ENCODE results near the gene PXMP4. TPM values are rescaled to one million over a fixed set of nuclear protein-coding genes. Genes with fewer than 3 reads are reported as not detected.
"Not testable (repeated sequence)": the region's sequence is repeated elsewhere in the genome, so short reads cannot be mapped to it uniquely, and the experiment has no call there.

Gene PXMP4
- total RNA-seq, 1 donor from 2014 or later: 7.0 TPM

DNA sequence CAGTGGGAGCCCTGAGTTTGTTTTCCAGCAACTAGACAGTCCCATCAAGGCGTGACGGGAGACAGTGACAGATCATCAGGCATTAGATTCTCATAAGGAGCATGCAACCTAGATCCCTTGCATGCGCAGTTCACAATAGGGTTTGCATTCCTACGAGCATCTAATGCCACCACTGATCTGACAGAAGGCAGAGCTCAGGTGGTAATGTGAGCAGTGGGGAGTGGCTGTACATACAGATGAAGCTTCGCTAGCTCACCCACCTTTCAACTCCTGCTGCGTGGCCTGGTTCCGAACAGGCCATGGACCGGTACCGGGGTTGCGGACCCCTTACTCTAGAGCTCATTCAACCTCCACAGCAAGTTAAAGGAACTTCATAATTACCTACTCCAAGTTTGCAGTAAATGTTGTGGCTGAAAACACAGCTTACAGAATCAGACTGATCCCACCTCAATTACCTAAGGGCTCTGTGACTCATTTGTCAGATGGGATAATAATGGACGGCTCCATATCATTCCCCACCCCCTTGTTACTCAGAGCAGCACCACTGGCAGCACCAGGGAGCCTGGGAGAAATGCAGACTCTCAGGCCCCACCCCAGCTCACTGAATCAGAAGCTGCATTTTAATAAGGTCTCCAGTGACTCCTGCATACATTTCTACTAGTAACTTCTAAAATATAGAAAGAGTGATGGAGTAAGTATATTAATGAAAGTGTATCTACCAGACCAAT, 15.7 kb downstream of the PXMP4 start:
- no peak for DNase-seq (ENCODE audit: low spot score)

DNA sequence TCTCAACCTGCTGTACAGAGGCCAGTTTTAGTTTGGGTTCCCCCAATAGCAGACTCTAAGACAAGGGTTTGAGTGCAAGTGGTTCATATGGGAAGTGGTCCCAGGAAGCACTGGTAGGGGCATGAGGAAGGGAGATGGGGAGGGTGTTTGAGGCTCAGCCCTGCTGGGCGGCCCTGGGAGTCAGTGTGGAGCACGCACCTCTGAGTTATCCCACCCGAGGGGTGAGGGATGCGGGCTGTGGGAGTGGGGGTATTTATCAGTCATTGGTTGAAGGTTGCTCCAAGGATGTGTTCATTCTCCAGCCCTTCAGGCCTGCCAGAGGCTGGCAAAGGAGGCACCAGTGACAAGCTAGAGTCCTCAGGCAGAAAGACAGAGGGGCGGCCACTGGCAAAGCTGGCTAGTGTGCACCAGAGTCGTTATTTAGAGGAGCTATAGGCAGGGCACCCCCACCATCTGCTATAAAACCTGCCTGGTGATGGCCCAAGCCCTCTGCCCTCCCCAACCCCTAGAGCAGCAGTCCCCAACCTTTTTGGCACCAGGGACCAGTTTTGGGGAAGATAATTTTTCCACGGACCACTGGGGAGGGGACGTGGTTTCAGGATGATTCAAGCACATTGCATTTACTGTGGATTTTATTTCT, 16.5 kb downstream of the PXMP4 start:
- no peak for DNase-seq (ENCODE audit: low spot score)

DNA sequence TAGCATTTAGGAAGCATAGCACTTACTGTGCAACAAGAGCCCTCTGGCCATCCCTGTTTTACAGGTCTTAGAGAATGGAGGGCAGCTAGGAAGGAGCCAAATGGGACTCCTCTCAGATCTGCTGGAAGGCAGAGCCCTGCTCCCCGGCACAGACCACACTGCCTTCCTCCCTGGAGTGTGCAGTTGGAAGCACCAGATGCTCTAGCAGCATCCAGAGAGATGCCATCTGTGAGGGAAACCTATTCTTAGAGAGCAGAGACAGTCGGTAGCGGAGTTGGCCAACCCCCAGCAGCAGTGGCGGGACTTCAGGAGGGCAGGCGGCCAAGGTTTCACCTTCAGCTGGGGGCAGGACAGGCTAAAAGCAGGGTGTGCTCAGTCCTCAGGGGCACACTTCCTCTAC, 17.2 kb downstream of the PXMP4 start:
- no peak for DNase-seq (ENCODE audit: low spot score)

DNA sequence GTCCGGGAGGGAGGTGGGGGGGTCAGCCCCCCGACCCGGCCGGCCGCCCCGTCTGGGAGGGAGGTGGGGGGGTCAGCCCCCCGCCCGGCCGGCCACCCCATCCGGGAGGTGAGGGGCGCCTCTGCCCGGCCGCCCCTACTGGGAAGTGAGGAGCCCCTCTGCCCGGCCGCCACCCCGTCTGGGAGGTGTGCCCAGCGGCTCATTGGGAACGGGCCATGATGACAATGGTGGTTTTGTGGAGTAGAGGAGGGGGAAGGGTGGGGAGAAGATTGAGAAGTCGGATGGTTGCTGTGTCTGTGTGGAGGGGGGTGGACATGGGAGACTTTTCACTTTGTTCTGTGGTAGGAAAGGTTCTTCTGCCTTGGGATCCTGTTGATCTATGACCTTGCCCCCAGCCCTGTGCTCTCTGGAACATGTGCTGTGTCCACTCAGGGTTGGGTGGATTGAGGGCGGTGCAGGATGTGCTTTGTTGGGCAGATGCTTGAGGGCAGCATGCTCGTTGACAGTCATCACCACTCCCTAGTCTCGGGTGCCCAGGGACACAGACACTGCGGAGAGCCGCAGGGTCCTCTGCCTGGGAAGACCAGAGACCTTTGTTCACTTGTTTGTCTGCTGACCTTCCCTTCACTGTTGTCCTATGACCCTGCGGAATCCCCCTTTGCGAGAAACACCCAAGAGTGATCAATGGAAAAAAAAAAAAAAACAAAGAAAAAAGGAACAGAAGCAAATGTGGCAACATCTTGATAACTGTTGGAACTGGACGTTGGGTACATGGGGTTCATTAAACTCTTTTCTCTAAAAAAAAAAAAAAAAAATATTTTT, 18.3 kb downstream of the PXMP4 start:
- DNase-seq (ENCODE audit: low spot score): no peak

DNA sequence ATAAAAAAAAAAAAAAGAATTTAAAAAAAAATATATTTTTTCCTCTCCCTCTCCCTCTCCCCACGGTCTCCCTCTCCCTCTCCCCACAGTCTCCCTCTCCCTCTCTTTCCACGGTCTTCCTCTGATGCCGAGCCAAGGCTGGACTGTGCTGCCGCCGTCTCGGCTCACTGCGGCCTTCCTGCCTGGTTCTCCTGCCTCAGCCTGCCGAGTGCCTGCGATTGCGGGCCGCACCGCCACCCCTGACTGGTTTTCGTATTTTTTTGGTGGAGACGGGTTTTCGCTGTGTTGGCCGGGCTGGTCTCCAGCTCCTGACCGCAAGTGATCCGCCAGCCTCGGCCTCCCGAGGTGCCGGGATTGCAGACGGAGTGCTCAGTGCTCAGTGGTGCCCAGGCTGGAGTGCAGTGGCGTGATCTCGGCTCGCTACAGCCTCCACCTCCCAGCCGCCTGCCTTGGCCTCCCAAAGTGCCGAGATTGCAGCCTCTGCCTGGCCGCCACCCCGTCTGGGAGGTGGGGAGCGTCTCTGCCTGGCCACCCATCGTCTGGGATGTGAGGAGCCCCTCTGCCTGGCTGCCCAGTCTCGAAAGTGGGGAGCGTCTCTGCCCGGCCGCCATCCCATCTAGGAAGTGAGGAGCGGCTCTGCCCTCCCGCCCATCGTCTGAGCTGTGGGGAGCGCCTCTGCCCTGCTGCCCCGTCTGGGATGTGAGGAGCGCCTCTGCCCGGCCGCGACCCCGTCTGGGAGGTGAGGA, 19.2 kb downstream of the PXMP4 start:
- DNase-seq (ENCODE audit: low spot score): not testable (repeated sequence)

DNA sequence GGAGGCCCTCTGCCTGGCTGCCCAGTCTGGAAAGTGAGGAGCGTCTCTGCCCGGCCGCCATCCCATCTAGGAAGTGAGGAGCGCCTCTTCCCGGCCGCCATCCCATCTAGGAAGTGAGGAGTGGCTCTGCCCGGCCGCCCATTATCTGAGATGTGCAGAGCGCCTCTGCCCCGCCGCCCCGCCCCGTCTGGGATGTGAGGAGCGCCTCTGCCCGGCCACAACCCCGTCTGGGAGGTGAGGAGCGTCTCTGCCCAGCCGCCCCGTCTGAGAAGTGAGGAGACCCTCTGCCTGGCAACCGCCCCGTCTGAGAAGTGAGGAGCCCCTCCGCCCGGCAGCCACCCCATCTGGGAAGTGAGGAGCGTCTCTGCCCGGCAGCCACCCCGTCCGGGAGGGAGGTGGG, 21.1 kb downstream of the PXMP4 start:
- not testable (repeated sequence) for DNase-seq (ENCODE audit: low spot score)

DNA sequence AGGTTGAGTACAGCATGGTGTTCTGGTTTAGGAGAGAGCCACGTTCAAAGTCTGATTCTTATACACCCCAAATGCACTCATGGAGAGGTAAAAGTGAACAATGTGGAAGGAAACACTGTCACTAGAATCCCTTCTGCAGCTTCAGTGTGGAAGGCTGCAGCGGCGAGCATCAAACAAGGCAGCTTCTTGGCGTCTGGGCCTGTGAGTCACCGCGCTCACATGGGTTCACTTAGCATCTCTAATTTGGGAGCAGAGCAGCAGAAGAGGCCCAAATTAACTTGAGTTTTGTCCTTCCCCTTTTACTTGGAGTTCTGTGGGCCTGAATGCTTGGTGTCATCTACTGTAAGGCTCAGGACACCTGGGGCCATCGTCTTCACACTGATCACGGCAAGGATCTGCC, 23.0 kb downstream of the PXMP4 start:
- DNase-seq (ENCODE audit: low spot score): no peak

DNA sequence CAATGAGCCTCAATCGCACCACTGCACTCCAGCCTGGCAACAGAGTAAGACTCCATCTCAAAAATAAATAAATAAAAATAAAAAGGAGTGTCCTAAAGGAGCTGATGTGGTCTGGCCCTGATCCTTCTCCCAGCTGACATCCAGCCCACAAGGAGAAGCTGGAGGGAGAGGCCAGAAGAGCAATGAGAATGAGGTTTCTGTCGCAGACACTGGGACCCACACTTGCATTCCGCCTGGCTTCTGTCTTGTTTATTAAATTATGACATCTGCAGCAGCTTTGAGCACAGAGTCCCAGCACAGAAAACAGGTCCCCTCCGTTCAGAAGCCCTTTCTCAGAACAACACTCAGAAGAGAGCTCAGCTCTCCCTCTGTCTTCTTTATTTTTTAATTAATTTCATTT, 23.7 kb downstream of the PXMP4 start:
- DNase-seq (ENCODE audit: low spot score): no peak

DNA sequence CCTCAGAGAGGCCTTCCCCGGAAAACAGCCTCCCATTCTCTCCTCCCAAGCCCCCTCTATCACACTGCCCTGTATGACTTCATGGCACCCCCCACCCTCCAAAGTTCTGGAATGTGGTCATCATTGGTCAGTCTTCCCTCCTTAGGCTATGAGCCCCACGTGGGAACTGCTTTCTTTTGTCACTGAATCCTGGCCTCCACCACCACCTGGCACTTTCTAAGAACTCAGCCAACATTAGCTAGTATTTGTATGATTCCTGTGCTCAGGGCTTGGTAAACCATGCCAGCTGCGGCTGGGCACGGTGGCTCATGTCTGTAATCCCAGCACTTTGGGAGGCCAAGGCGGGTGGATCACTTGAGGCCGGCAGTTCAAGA, 25.5 kb downstream of the PXMP4 start:
- no peak for DNase-seq (ENCODE audit: low spot score)

DNA sequence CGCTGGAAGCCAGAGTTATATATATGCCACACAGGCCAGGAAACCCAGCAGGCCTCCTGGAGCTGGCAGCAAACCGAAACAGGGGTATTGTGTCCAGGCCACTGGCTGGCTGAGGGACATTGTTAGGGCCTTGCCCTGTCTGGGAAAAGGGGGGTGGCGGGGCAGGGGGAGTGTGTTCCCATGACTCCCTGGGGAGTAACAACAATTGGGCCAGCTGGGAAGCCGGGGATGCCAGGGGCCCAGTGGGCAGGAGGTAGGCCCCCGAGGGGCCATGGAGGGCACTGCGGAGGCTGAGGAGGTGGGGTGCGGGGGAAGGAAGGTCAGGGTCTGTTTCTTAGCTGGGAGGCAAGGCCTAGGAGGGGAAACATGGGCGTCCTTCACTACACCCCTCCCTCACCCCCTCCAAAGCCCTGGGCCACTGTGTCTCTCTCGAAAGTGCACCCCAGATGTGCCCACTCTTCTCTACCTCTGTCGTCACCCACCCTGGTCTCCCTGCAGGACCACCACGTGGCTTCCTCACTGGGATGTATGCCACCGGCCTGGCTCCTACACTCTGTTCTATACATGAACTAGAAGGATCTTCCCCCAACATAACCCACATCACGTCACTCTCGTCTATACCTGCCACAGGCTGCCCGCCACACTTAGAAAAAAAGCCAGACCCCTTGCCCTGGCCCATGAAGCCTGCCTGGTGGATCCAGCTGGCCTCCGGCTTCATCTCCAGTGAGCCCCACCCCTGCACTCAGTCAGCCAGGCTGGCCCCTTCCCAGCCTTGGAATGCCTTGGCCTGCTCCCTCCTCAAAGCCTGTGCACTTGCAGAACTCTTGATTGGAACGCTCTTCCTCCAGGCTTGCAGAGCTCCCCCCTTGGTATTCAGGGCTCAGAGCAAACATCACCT, 26.1 kb downstream of the PXMP4 start:
- DNase-seq (ENCODE audit: low spot score): no peak

DNA sequence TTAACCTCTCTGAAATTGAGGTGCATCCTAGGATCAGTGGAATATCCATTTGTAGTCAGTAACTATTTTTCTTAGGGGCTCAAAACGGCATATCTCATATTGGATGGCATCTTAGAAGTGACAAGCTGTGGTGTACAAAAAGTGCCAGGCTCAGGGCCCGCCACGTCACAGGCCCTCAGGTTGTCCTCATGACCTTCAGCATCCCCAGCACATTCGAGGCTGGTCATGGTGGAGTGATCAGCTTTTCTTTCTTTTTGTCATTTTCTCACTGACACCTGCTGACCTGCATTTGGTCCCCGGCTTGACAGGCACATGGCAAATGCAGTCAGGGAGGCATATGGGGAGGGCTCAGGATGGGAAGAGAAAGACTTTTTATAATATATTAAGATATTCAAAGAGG, 26.8 kb downstream of the PXMP4 start:
- DNase-seq (ENCODE audit: low spot score): no peak

DNA sequence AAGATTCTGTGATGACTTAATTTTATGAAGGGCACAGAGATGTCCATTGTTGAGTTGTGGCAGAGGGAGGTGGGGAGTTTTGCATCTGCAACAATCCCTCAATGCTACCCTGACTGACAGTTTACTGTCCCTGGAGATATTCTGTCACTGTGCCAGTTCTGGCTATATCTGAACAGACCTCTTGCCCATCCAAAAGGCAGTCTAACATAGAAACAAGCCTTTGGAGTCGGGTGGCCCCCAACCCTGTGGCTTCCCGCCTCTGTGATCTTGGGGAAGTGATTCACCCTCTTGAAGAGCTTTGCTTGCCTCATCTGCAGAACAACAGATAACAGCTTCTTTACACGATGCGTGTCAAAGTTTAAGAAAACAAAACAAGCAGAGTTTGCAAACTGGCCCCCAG, 30.1 kb downstream of the PXMP4 start:
- DNase-seq (ENCODE audit: low spot score): no peak

DNA sequence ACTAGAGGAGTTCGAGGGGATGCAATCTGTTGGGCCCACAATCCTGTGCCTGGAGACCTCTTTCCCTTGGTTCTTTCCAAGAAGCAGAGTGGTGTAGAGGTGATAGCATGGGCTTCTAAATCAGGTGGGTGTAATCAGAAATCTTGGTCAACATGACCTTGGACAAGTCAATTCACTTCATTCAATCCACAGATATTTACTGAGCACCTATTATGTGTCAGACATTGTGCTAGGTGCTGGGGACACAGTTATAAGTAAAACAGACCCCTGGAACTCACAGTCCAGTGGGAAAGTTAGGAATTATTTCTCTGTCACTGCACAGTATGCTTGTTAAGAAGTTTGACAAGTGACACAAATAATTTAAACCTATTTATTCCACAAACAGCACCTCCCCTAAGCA, 30.6 kb downstream of the PXMP4 start:
- no peak for DNase-seq (ENCODE audit: low spot score)

DNA sequence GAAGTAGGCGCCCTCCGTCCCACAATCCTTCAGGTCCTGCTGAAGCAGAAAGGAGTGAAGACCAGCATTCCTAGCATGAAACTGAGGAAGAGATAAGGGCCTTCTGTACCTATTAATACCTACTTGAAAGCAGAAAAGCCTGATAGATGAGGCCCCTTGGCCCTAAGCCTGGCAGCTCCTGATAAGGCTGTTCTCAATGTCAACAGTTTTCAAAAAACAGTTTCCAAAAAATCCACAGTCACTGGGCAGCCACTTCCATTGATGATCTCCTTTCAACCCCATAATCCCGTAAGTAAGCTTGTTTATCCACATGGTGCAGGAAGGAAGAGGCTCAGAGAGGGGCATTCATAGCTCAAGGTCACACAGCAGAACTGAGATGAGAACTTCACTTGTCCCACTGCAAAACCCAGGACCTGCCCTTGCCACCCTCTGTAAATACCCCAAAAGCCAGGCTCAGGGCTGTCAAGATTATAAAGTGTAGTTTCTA, 31.1 kb downstream of the PXMP4 start:
- no peak for DNase-seq (ENCODE audit: low spot score)

DNA sequence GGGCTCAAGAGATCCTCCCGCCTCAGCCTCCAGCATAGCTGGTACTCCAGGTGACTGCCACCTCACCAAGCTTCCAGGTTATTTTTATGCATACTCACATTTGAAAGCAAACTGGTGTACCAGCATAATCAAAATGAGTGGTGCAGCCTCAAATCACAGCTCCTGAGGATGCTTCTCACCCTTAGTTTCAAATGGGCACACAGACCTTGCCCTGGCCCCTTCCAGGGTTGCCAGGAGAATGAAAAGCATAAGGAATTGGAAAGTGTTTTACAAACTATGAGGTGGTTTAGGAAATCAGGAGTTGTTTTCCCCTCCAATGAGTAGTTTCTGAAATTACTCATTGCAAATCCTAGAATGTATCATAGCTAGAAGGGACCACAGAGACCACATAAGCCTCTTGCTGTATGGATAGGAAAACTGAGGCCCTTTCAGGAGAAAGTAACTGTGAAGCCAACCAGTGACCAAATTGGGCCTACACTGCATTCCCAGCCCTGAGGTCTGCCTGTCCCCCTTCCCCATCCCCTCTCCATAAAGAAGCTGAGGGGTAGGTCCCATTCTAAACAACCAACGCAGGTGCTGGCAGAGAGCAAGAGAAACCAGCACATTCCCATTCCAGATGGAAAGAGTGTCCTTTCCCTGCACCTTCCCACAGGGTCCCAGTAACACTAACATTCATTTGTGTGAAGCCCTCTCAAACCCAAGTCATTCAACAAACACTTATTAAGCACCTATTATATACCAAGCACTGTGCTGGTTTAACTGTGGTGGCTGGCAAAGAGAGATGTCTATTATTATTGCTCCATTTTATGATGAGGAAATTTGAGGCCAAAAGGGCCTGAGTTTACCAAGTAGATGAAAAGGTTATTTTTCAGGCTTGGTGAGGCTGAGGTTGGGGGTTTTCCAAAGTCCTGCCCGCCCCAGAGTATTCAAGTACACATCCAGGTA, 31.8 kb downstream of the PXMP4 start:
- DNase-seq (ENCODE audit: low spot score): no peak

DNA sequence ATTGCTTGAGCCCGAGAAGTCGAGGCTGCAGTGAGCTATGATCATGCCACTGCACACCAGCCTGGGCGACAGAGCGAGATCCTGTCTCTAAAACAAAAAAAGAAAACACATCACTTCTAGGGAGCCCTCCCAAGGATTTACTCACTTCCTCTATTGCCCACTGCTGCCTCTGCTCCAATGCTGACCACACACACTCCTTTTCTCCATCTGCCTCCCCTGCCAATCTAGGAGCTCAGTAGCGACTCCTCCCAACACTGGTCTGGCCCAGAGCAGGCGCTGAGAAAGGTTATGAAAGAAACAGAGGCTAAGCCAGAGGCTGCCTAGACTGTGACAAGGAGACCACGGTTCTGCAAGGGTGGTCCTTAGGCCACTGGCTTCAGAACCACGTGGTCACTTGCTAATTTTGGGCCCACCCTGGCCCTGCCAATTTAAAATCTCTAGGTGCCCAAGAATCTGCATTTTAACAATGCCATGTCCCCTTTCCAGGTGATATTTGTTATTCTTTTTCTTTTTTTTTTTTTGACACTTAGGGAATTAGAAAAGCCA, 32.7 kb downstream of the PXMP4 start:
- DNase-seq (ENCODE audit: low spot score): no peak

DNA sequence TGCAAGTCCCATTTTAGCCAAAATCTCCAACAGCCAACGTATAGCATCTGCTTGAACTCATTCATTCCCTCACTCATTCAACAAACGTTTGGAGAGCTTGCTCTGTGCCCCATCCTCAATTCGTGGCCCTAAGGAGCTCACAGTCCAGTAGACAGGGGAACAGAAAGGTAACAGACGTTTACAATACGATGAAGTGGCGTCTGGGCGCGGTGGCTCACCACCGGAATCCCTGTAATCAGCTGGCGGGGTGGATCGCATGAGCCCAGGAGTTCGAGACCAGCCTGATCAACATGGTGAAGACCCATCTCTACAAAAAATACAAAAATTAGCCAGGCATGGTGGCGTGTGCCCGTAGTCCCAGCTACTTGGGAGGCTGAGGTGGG, 33.1 kb downstream of the PXMP4 start:
- DNase-seq (ENCODE audit: low spot score): no peak

DNA sequence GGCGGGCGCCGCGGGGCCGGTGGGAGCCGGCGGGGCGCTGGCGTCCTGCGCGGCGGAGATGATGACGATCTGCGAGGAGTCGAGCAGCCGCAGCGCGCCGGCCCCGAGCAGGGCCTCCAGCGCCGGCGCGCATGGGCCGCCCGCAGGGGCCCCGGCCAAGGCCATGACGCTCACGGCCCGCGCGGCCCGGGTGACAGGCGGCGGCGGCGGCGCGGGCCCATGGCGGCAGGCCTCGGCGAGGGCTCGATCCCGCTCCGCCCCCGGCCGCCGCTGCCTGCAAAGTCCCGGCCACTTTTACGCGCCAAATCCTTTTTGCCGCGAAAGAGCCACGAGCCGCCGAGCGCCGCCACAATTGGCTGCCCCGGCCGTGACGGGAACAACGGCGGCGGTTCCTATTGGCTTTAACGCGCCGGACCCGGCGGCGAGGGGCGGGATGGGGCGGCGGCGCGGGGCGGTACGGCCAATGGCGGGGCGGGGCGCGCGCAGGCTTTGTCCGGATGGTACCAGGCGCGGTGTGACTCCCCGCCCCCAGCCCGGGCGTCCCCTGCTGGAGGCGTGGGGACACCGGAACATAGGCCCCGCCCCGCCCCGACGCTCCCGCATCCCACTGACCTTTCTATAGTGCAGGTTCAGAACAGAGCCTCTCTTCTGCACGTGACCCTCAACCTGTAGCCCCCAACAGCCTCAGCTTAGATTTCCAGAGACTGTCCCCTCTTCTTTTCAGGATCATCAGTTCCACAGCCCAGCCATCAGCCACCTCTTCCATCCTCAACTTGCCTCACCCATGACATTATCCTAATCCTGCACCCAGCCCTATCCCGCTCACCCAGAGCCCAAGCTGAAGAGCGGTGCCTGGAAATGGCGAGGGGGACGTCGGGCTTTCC, 33.8 kb downstream of the PXMP4 start, which contains the start of gene E2F1:
TSS of gene E2F1 (minus strand) at position 286 of the 884 bp plus-strand sequence. CDS start at position 165, 121 bp downstream.
- DNase-seq (ENCODE audit: low spot score): peak; percentile 99
